HG02759 (cell line): Measurements from ENCODE around the gene GPRIN1.

Experiments
- ATAC-seq: cut with Tn5 transposase; IDR thresholded peaks from one replicate; pipeline ENCODE4 v1.9.1; 2021; ENCODE audit warnings: mild to moderate bottlenecking, moderate library complexity; ENCODE audit not compliant: unreplicated experiment

Gene GPRIN1

GRCh38 chr5:176643491-176644219, 33.7 kb upstream of the GPRIN1 start:
- no peak for ATAC-seq

GRCh38 chr5:176642675-176643490, 32.9 kb upstream of the GPRIN1 start:
- ATAC-seq, result no peak

GRCh38 chr5:176640616-176641015, 30.7 kb upstream of the GPRIN1 start:
- no peak for ATAC-seq

- no peak for ATAC-seq
These were observed 30.0 kb upstream of the GPRIN1 start for GRCh38 chr5:176639981-176640380.

GRCh38 chr5:176639208-176639607, 29.3 kb upstream of the GPRIN1 start:
- ATAC-seq, result no peak

GRCh38 chr5:176638437-176638836, 28.5 kb upstream of the GPRIN1 start:
- no peak for ATAC-seq

GRCh38 chr5:176637556-176637955, 27.6 kb upstream of the GPRIN1 start:
- ATAC-seq, result no peak

GRCh38 chr5:176636426-176636825, 26.5 kb upstream of the GPRIN1 start:
- no peak for ATAC-seq

- no peak for ATAC-seq
These were observed 23.6 kb upstream of the GPRIN1 start for GRCh38 chr5:176633598-176633997.

- ATAC-seq, result no peak
These were observed 22.8 kb upstream of the GPRIN1 start for GRCh38 chr5:176632745-176633144.

GRCh38 chr5:176631383-176632200, 21.6 kb upstream of the GPRIN1 start:
- no peak for ATAC-seq

- no peak for ATAC-seq
These were observed 20.8 kb upstream of the GPRIN1 start for GRCh38 chr5:176630681-176631222.

- ATAC-seq, result peak; percentile 89
These were observed 20.1 kb upstream of the GPRIN1 start, which contains the start of the genes EIF4E1B and SNCB for GRCh38 chr5:176629853-176630680. Gene EIF4E1B (plus strand): TSS chr5:176630675. CDS start chr5:176642788, 12,113 bp downstream. Gene SNCB (minus strand): TSS chr5:176630534. CDS start chr5:176629654, 880 bp downstream.

GRCh38 chr5:176629317-176629852, 19.4 kb upstream of the GPRIN1 start:
- no peak for ATAC-seq

- no peak for ATAC-seq
These were observed 18.7 kb upstream of the GPRIN1 start for GRCh38 chr5:176628406-176629228.

GRCh38 chr5:176627582-176627981, 17.6 kb upstream of the GPRIN1 start:
- ATAC-seq, result no peak

GRCh38 chr5:176626876-176627236, 16.9 kb upstream of the GPRIN1 start:
- ATAC-seq, result no peak

- ATAC-seq, result no peak
These were observed 16.3 kb upstream of the GPRIN1 start for GRCh38 chr5:176625966-176626875.
